ENCODE results near the gene ZNF862.
"Not testable (repeated sequence)": the region's sequence is repeated elsewhere in the genome, so short reads cannot be mapped to it uniquely, and the experiment has no call there.

The ZNF862 gene

DNA sequence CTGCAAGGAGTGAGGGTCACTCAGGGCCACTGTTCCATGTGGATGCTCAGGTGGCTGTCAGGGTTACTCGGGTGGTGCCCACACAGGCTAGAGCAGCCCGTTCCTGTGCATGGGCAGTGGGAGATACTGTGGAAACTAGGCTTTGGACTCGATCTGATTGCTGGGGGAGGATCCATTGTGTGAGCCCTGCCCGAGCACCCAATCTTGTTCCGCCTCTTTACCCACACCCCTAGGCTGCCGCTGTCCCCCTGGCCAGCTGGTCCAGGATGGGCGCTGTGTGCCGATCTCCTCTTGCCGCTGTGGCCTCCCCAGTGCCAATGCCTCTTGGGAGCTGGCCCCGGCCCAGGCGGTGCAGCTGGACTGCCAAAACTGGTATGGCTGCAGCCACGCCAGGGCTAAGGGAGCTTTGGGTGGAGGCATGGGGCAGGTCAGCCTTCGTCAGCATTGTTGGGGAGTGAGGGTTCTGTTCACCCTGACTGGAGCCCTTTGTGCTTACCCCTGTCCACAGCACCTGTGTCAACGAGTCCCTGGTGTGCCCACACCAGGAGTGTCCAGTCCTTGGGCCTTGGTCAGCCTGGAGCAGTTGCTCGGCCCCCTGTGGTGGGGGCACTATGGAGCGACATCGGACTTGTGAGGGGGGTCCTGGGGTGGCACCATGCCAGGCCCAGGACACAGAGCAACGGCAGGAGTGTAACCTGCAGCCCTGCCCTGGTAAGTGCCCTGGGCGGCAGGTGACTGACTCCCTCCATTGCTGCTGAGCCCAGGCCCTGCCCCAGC is 12.4 kb upstream of the ZNF862 start:
- DNase-seq, result no peak

DNA sequence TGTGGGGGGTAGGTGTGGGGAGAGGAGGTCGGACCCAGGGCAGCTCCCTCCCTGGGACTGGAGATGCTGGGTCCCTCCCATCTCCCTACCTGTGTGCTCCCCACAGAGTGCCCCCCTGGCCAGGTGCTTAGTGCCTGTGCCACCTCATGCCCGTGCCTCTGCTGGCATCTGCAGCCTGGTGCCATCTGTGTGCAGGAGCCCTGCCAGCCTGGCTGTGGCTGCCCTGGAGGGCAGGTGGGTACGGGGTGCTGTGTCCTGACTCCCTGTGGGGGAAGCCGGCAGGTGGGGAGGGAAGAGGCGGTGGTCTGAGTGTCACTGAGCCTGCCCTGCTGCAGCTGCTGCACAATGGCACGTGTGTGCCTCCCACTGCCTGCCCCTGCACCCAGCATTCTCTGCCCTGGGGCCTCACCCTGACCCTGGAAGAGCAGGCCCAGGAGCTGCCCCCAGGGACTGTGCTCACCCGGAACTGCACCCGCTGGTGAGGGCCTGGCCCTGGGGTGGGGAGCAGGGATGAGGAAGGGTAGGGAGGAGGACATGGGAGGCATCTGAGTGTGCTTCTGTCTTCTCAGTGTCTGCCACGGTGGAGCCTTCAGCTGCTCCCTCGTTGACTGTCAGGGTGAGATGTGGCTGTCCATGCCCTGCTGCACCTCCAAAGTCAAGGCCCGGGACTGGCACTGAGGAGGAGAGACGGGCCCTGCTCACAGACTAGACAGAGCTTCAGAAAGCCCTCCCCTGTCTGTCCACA is 11.7 kb upstream of the ZNF862 start:
- DNase-seq, result peak; percentile 38

DNA sequence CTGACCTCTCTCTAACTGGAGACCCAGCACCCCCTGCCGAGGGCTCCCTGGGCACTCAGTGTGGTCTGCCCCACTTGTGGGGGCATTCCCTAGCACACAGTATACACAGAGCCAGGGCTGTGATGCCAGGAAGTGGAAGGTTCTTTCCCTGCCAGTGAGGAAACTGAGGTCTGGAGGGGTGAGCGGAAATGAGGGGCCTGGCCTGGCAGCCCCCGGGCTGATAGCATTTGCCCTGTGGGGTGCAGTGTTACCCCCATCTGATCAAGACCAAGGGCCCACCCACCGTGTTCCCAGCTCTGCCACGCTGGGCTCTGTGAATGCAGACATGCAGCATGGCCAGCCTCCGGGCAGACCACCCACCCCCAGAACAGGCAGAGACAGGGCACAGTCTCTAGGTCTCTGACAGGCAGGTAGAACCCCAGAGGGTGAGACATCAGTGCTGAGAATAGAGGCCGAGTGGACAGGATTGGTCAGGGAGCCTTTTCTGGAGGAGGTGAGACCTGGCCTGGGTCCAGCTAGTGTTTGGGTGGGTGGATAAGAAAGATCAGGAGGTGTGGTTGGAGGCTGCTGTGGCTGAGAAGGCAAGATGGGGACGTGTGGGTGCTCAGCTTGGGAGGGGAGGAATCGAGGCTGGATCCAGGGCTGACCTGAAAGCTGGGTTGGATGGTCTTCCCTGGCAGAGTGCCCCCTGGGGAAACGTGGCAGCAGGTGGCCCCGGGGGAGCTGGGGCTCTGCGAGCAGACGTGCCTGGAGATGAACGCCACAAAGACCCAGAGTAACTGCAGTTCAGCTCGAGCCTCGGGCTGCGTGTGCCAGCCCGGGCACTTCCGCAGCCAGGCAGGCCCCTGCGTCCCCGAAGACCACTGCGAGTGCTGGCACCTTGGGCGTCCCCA is 10.8 kb upstream of the ZNF862 start:
- peak; percentile 68 for DNase-seq

DNA sequence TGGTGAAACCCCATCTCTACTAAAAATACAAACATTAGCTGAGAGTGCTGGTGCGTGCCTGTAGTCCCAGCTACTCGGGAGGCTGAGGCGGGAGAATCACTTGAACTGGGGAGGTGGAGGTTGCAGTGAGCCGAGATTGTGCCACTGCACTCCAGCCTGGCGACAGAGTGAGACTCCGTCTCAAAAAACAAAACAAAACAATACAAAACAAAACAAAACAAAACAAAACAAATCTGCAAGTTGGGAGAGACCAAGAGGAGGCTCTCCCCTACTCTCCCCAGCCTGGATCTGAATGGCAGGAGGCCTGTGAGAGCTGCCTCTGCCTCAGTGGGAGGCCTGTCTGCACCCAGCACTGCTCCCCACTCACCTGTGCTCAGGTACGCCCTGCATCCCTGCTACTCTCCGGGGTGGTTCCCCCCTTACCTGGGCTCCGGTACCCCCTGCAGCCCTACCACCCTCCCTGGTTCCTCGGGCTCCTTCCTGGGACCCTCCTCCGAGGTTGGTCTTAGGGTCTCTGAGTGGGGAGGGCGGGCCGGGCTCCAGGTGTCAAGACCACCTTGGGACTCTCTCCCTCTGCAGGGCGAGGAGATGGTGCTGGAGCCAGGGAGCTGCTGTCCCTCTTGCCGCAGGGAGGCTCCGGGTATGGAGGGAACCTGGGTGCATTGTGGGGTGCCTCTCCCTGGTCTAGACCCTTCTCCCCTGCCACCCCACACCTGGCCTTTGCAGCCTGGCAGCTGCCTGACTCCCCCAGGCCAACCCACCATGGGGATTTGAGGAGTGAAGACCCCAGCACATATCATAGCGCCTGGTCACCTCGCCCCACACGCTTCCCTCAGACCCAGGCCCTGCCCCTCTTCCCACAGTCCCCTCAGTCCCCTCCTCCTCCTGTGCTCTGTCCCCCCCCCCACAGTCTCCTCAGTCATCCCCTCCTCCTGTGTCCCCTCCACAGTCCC is 9.5 kb upstream of the ZNF862 start:
- no peak for DNase-seq

DNA sequence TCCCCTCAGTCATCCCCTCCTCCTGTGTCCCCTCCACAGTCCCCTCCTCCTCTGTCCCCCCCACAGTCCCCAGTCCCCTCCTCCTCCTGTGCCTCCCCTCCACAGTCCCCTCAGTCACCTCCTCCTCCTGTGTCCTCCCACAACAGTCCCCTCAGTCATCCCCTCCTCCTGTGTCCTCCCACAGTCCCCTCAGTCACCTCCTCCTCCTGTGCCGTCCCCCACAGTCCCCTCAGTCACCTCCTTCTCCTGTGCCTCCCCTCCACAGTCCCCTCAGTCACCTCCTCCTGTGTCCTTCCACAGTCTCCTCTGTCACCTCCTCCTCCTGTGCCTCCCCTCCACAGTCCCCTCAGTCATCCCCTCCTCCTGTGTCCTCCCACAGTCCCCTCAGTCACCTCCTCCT is 7.6 kb upstream of the ZNF862 start:
- not testable (repeated sequence) for DNase-seq

DNA sequence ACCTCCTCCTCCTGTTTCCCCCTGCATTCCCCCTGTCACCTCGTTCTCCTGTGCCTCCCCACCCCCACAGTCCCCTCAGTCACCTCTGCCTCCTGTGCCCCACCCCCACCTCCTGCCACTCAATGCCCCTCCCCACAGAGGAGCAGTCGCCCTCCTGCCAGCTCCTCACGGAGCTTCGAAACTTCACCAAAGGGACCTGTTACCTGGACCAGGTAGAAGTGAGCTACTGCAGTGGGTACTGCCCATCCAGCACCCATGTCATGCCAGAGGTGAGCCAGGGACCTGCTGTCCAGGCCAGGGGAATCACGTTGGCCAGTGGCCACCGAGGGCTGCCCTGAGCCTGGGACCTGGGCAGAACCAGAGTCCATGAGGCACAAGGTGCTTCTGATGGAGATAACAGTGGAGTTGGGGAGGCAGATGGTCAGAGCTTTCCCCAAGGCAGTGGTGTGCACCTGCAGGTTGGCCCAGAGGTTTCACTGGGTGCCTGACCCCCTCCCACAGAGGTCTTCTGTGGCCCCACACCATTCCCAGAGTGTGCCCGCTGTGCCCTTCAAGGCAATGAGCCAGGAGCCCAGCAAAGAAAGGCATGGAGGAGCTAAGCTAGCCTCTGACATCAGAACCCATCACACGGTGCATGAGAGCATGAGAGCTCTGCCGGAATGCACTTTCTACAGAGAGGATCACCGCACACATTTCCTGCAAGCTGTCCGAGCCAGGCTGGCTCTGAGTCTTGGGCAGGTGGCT is 7.0 kb upstream of the ZNF862 start:
- DNase-seq, result no peak

DNA sequence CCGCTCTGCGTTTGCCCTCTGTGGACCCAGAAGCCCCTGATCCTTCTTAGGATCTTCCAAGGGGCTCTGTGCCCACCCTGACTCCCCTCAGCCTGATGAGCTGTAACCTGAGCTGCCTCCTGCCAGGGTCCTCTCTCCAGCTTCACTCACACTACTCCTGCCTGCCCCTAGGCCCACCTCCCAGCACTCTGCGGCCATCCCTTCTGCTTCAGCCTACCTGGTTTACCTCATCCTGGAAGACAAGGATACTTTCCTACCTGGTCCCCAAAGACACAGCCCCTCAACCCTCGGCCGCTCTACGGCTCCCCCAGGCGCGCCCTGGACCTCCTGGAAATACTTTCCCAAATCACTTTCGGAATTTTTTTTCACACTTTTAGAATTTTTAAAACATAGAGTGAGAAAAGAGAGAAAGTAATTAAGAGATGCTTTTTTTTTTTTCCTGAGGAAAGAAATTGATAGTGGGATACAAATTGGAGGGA is 6.4 kb upstream of the ZNF862 start:
- no peak for DNase-seq

DNA sequence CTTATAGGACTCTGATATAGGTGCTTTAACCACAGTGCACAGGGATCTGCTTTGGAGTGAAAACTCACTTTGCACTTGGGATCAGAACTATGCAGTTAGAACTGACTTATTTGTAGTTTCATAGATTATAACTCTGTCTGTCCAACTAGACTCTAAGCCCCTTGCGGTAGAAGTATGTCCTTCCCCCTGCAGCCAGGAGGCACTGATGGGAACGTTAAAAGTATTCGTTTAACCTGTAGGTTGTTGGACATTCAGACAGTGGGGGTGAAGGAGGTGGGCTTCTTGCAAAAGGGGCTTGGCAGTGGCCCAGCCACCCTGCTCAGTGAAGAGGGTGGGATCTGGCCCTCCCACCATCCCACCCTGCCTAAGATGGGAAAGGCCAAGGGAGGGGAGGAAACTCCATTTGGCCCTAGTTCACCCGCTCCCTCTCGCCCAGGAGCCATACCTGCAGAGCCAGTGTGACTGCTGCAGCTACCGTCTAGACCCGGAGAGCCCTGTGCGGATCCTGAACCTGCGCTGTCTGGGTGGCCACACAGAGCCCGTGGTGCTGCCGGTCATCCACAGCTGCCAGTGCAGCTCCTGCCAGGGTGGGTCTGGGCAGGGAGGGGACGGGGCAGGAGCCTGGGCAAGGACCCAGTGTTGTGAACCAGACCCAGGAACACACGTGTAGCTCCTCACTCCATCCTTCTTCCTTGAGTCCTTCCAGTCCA is 5.7 kb upstream of the ZNF862 start:
- DNase-seq, result no peak

DNA sequence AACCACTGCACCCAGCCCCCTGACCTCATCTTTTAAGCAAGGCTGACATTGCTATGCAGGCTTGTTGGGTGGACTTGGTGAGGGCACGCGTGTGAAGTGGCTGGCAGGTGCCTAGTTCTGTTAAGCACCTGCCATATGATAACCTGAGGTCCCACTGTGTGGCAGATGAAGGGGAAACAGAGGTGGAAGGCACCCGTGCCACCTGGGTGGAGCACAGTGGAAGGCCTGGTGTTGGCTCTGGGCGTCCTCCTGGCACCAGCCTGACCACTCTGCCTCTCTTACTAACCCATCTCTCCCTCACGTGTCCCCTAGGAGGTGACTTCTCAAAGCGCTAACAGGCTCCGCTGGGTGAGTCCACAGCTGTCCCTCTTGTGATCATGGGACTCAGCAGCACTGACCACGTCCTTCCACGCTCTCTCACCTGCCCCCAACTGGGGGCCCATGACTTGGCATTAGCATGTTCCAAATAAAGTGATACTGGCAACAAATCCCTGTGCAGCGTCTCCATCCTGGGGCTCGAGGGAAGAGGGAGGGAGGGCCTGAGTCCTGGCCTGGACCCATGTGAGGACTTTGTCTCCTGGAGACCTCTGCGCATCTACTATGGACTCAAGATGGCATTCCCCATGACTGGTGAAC is 4.6 kb upstream of the ZNF862 start:
- no peak for DNase-seq

DNA sequence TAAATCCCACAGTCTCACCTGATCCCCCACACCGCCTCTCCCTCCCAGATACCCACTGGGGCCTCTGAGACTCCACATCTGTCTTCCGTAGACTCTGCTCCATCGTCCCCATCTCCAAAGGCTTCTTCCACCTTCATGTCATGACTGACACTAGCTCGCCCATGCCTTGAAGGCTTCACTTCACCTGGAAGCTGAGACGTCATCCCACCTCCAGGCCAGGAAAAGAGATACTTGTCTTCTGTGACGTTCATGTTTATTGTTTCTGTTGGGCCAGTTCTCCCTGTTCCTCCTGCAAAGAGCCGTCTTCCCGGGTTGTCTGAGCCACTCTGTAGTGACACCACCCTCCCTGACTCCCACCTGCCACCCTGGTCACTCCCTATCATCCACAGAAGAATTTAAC is 3.6 kb upstream of the ZNF862 start:
- no peak for DNase-seq

DNA sequence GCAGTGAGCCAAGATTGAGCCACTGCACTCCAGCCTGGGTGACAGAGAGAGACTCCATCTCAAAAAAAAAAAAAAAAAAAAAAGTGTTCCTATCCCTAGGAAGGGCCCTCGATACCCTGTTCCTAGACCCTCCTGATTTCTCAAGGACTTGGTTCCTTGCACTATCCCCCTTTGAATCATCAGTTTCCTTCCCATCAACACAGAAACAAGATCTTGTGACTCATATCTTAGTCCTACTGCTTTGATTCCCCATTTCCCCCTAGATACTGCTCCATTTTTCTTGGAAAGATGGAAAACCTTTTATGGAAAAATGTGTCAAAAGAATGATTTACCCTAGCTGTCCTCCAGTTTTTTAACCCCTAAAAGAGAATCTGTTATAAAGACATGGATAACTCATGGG is 1.7 kb upstream of the ZNF862 start:
- DNase-seq, result no peak

DNA sequence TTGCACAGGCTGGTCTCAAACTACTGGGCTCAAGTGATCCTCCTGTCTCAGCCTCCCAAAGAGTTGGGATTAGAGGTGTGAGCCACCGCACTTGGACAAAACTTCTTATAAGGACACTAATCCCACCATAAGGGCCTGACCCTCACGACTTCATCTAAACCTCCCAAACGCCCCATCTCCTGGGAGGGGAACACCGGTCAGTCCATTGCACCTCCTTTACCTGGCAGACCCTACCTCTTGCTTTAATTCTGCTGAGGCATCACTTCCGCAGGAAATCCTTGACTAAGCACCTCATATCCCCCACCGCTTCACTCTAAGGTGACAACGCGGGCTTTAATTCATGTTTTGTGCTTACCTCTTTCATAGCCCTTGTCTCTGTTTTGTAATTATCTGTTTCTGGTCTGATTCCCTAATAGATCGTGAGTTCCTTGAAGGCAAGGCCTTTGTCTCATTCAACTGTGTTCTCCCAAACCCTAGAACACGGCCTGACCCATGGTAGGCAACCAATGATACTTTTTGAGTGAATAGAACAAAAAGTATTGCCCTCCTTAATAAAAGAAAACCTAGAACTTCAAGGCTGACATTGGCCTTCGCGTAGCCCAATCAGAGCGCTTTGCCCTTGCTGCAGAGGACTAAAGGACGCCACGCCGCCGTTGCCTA is 481 bp upstream of the ZNF862 start:
- no peak for DNase-seq

DNA sequence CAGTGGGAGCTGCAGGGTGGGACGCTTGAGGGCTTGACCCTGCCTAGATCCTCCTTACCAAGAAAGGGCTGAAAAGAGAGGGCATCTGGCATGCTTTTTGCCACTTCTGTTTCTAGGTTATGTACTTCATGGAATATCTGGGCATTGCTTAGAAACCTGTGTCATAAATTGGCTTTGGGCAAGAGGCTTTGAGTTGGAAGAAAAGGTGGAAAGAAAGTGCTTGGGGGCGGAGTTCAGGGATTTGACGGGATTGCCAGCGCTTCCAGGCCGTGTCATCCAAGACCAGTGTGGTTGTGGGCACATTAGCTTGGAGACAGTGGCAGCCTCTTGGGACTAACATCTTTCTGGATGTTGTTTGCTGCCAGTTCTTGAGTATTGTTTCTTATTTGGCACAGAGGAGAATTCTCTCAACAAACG is 825 bp downstream of the ZNF862 start:
- no peak for DNase-seq

DNA sequence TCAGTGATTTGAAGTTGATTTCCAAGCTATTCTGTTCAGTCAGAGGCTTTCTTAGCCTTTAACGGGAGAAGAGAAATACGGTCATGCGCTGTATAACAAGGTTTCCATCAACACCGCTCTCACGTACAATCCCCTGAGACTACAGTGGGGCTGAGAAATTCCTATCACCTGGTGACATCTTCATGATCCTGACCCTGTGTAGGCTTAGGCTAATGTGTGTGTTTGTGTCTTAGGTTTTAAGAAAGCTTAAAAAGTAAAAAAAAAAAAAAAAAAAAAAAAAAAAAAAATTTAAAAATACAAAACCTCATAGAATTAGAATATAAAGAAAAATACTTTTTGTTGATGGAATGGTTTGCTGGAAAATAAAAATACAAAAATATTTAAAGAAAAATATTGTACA is 1.8 kb downstream of the ZNF862 start:
- no peak for DNase-seq

DNA sequence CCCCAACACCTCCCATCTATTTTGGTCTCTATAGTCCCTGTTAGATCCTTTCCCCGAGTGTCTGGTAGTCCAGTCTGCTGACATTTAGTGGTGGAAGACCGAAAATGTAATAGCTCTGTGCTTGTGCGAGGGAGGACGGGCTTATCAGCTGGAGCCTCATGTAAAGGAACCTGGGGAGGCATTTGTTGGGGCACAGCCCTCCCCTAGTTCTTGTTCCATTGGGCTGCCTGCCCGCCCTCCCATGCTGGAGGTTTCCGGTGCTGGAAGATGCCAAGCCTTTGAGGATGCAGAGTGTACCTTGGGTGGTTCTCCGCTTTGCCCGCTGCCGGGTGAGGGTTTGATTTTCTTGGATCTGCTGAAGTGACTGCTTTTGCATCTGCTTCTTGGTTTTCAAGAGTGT is 5.4 kb downstream of the ZNF862 start:
- no peak for DNase-seq

DNA sequence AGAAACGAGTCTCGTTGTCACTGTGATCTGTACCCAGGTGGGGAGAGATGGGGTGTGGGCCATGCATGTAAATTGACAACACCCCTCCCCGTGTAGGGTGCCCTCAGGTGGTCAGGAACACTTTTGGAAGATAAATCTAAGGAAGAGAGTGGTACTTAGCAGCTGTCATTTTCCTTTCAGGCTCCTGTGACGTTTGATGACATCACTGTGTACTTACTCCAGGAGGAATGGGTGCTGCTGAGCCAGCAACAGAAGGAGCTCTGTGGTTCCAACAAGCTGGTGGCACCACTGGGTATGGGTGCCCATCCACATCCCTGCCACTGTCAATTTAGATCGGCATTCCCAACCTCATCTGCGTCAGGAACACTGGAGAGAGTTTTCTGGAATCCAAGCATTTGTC is 6.3 kb downstream of the ZNF862 start:
- no peak for DNase-seq

DNA sequence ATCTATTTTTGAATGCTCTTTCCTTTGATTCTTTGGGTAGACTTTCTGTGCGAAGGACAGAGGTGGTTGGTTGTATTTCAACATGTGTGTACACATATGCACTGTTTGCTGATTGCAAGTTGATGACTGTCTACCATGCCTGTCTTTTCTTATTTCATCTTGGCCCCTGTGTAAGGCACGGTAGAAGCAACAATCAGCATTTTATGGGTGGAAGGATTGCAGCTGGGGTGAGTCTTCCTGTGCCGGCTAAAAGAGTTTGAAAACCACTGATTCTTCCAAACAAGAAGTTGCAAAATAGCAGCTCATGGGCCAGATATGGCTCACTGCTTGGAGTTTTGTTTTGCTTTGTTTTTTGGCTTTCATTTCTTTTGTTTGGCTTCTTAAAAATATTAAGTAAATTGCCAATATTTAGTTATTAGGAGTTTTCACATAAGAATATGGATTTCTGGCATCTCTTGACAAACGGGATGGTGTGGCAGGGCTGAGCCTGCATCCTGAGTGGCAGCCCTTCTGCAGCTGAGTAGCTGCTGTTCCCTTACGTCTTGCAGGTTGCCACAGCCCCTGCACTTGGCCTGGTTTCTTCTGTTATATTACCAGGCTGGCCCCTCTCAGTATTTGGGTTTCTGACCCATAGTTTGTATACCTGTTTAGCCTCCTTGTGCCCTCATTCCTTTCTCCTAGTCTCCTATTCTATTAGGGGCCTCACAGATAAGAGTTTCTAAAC is 7.2 kb downstream of the ZNF862 start:
- DNase-seq, result no peak

DNA sequence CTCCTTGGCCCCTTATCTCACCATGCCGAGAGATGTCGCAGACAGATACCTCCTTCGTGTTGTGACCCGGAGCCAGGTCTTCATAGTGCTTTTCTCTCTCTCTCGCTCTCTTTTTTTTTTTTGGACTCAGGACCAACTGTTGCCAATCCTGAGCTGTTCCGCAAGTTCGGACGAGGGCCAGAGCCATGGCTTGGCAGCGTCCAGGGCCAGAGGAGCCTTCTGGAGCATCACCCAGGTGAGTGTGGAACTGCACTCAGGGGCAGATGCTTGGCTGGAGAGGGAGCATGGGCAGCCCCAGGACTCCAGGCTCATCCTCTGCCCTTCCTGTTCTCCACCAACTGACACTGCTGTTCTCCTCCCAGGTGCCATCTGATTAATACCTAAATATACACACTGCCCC is 7.8 kb downstream of the ZNF862 start:
- DNase-seq, result no peak

DNA sequence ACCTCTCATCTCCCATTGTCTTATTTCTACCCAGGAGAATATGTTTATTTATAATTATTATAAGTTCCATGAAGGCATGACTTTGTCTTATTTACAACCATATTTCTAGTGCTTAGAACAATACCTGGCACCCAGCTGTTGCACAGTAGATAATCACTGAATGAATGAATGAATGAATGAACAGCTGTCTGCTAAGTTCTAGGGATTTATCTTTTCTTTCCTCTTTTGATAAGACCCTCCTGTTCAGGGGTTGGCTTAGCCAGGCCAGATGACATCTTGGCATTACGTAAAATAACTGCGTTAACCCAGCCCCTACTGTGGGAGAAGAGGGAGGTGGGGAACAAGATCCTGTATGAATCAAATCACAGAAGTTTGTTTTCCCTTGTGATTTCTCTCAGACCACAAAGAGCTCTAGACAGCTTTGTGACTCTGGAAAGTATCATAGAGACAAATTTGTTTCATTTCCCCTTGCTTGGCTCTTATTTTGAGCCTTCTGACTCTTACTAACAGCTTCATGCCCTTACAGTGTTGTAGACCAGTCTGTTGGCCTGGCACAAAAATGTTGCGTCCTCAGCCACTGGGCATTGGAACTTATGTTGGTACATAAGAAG is 8.4 kb downstream of the ZNF862 start:
- DNase-seq, result no peak
